Endodermal cell (in vitro differentiated cells): ENCODE data around the gene SUGT1. TPM values are rescaled to one million over a fixed set of nuclear protein-coding genes. Genes with fewer than 3 reads are reported as not detected.

ENCODE experiments used
- DNase-seq: peaks from one replicate; pipeline ENCODE4 v3.0.0-alpha.2; 2017
- H3K27ac ChIP-seq: 2 replicates; pipeline ENCODE4 v1.5.1; 2013; ENCODE audit warnings: mild to moderate bottlenecking, low read depth, low read length, moderate library complexity
- H3K27me3 ChIP-seq: 2 replicates; pipeline ENCODE4 v1.6.1; 2013; ENCODE audit warnings: mild to moderate bottlenecking, low read length, moderate library complexity; ENCODE audit not compliant: insufficient read depth, control insufficient read depth, poor library complexity, severe bottlenecking
- H3K36me3 ChIP-seq: 2 replicates; pipeline ENCODE4 v1.7.0; 2013; ENCODE audit warnings: mild to moderate bottlenecking, low read length, moderate library complexity; ENCODE audit not compliant: control insufficient read depth, insufficient read depth
- H3K4me1 ChIP-seq: one replicate; pipeline ENCODE4 v1.7.0; 2013; ENCODE audit warnings: low read length; ENCODE audit not compliant: control insufficient read depth, insufficient read depth
- H3K4me3 ChIP-seq: 2 replicates; pipeline ENCODE4 v1.5.1; 2013; ENCODE audit warnings: mild to moderate bottlenecking, low read length, moderate library complexity
- H3K9ac ChIP-seq: 2 replicates; pipeline ENCODE4 v1.6.1; 2013; ENCODE audit warnings: mild to moderate bottlenecking, low read length, moderate library complexity; ENCODE audit not compliant: poor library complexity, severe bottlenecking; ENCODE audit errors: extremely low read depth
- H3K9me3 ChIP-seq: 2 replicates; pipeline ENCODE4 v1.6.1; 2013; ENCODE audit warnings: mild to moderate bottlenecking, low read length, moderate library complexity; ENCODE audit not compliant: control insufficient read depth
- H3K27ac Mint-ChIP-seq: 2 replicates; pipeline ENCODE4 v1.8.0; 2020; ENCODE audit warnings: mixed read lengths
- H3K27me3 Mint-ChIP-seq: 2 replicates; pipeline ENCODE4 v1.8.0; 2021; ENCODE audit warnings: mild to moderate bottlenecking, mixed read lengths; ENCODE audit not compliant: insufficient read depth
- H3K36me3 Mint-ChIP-seq: 2 replicates; pipeline ENCODE4 v1.8.0; 2020; ENCODE audit warnings: low read depth, mixed read lengths
- H3K4me1 Mint-ChIP-seq: 2 replicates; pipeline ENCODE4 v1.8.0; 2020; ENCODE audit warnings: mixed read lengths
- H3K4me3 Mint-ChIP-seq: 2 replicates; pipeline ENCODE4 v1.8.0; 2020; ENCODE audit warnings: mild to moderate bottlenecking, moderate library complexity, mixed read lengths
- H3K9me3 Mint-ChIP-seq: 2 replicates; pipeline ENCODE4 v1.8.0; 2020; ENCODE audit warnings: mild to moderate bottlenecking, mixed read lengths
- WGBS, 2 experiments: methylation state at CpG; one replicate each; pipeline versions ENCODE4 v1.1.5 to v1.1.7; 2013; ENCODE audit warnings: missing lambda C conversion rate in 2 of 2, mixed read lengths in 1 of 2; ENCODE audit not compliant: insufficient coverage in 1 of 2, insufficient read length in 1 of 2; 5-methylcytosine and 5-hydroxymethylcytosine counted together
- total RNA-seq, 2 donors: library from RNA; stranded (reverse); fragmentation: NEBNext Ultra II Directional in 1 of 2; extraction: Animal tissue kit (Norgen Biotek cat#: 25700) in 1 of 2; gene quantifications; 2 replicates in 1 of 2; 3 replicates in 1 of 2; pipeline ENCODE4 v1.2.1, GENCODE V29; 2021
- TF ChIP-seq, protein P1 (sequence below): fragments of 200-600 bp; sonication (generic); conservative IDR thresholded peaks from 2 replicates; pipeline ENCODE4 v1.5.0; 2021; ENCODE audit warnings: antibody characterized with exemption, mild to moderate bottlenecking

SUGT1 gene
- total RNA-seq, 2 donors from 2014 or later: 73.3 to 85.8 TPM

DNA sequence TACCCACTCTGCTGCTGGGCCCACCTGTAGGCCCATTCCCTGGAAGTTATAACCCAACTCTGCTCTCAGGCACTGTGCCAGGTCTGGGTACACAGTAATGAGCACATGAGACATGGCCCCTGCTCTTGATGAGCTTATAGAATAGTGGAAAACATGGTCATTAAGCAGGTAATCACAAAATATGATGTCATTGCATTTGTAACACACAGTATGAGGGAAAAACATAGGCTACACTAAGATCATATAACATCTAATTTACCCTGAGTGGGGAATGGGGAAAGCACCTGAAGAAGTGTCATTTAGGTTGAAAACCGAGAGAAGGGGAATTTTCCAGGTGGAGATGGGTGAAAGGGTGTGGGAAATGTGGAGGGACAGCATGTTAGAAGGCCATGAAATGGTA is 90.9 kb downstream of the SUGT1 start:
- Histone ChIP-seq H3K9ac (no peak overlapping the region), H3K36me3 (no peaks in the 10 kb centered on the region), H3K4me1 (no peaks in the 10 kb centered on the region), H3K4me3 (no peak overlapping the region), H3K27me3 (peaks cover 51% of the 10 kb centered on the region), H3K9me3 (no peaks in the 10 kb centered on the region), H3K27ac (no peak overlapping the region)
- H3K27ac Mint-ChIP-seq: no peak overlapping the region
- 73 to 83% methylated on average over 1 of the region's 1 CpG for WGBS, 2 experiments
- TF ChIP-seq, protein P1, sequence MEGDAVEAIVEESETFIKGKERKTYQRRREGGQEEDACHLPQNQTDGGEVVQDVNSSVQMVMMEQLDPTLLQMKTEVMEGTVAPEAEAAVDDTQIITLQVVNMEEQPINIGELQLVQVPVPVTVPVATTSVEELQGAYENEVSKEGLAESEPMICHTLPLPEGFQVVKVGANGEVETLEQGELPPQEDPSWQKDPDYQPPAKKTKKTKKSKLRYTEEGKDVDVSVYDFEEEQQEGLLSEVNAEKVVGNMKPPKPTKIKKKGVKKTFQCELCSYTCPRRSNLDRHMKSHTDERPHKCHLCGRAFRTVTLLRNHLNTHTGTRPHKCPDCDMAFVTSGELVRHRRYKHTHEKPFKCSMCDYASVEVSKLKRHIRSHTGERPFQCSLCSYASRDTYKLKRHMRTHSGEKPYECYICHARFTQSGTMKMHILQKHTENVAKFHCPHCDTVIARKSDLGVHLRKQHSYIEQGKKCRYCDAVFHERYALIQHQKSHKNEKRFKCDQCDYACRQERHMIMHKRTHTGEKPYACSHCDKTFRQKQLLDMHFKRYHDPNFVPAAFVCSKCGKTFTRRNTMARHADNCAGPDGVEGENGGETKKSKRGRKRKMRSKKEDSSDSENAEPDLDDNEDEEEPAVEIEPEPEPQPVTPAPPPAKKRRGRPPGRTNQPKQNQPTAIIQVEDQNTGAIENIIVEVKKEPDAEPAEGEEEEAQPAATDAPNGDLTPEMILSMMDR: no peak
- H3K27me3 Mint-ChIP-seq: peaks cover 42% of the 10 kb centered on the region
- H3K36me3 Mint-ChIP-seq: no peaks in the 10 kb centered on the region
- no peak for DNase-seq
- H3K4me1 Mint-ChIP-seq: peaks cover 6% of the 10 kb centered on the region
- H3K4me3 Mint-ChIP-seq: no peak overlapping the region
- peaks cover 5% of the 10 kb centered on the region for H3K9me3 Mint-ChIP-seq

DNA sequence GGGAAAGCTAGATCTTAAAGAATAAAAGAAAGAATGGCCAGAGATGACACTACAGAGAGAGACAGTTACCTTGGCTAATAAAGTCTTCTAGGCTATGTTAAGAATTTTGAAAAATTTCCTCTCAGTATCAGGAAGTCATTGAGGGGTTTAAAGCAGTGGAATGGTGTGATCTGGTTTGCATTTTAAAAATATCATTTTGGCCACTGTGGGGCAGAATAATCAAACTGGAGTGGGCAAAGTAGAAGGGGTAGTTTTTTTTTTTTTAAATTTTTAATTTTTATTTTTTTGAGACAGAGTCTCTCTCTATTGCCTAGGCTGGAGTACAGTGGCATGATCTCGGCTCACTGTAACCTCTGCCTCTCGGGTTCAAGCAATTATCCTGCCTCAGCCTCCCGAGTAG is 91.4 kb downstream of the SUGT1 start:
- WGBS, 2 experiments: 86 to 95% methylated on average over 2 to 3 of the region's 3 CpGs
- H3K4me3 Mint-ChIP-seq: no peak overlapping the region
- TF ChIP-seq, protein P1: peak; percentile 29
- no peak for DNase-seq
- H3K36me3 ChIP-seq: no peaks in the 10 kb centered on the region
- no peaks in the 10 kb centered on the region for H3K4me1 ChIP-seq
- no peak overlapping the region for H3K9ac ChIP-seq
- no peak overlapping the region for H3K27ac Mint-ChIP-seq
- H3K27me3 Mint-ChIP-seq: peaks cover 39% of the 10 kb centered on the region
- no peaks in the 10 kb centered on the region for H3K36me3 Mint-ChIP-seq
- peaks cover 47% of the 10 kb centered on the region for H3K27me3 ChIP-seq
- no peaks in the 10 kb centered on the region for H3K9me3 ChIP-seq
- H3K9me3 Mint-ChIP-seq: peaks cover 5% of the 10 kb centered on the region
- H3K27ac ChIP-seq: no peak overlapping the region
- peaks cover 4% of the 10 kb centered on the region for H3K4me1 Mint-ChIP-seq
- no peak overlapping the region for H3K4me3 ChIP-seq

DNA sequence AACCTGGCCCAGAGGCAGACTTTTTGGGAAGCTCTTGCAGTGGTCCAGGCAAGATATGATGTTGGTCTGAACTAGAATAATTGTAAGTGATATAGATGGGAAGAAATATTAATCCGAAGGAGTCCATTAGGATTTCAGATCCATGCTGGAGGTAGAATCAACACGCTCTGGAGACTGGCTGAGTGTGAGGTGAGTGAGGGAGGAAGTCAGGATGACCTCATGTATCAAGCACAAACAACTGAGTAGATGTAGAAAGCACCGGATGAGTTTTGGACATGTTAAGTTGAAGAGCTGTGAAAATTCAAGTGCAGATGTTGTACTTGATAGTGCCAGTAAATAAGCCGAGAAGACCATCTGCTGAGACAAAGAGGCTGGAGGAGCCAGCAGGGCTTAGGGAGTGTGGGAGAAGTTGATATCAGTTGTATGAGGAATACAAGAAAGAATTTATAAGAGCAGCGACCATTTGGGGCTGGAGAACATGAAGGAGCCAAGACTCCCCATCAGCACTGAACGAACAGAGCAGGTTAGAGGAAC is 92.3 kb downstream of the SUGT1 start:
- peaks cover 2% of the 10 kb centered on the region for H3K4me1 Mint-ChIP-seq
- H3K36me3 Mint-ChIP-seq: no peaks in the 10 kb centered on the region
- Histone ChIP-seq H3K9ac (no peak overlapping the region), H3K36me3 (no peaks in the 10 kb centered on the region), H3K9me3 (no peaks in the 10 kb centered on the region), H3K27ac (no peak overlapping the region), H3K4me1 (no peaks in the 10 kb centered on the region), H3K4me3 (no peak overlapping the region), H3K27me3 (peaks cover 37% of the 10 kb centered on the region)
- 91 to 93% methylated on average over 5 to 6 of the region's 6 CpGs for WGBS, 2 experiments
- TF ChIP-seq, protein P1: no peak
- no peak overlapping the region for H3K4me3 Mint-ChIP-seq
- H3K27me3 Mint-ChIP-seq: peaks cover 31% of the 10 kb centered on the region
- peaks cover 5% of the 10 kb centered on the region for H3K9me3 Mint-ChIP-seq
- DNase-seq: no peak
- no peak overlapping the region for H3K27ac Mint-ChIP-seq
